Brain microvascular endothelial cell (primary cell): Measurements from ENCODE around the gene SRGAP3.
A peak's percentile ranks its signal among the peaks of the same experiment; 100 is the strongest.
"Not testable (repeated sequence)": the region's sequence is repeated elsewhere in the genome, so short reads cannot be mapped to it uniquely, and the experiment has no call there.

Experiments
- DNase-seq: peaks from one replicate; pipeline ENCODE4 v3.0.0-alpha.2; 2020
- H3K27ac ChIP-seq: fragments of 250-450 bp; sonication (Bioruptor Pico); 2 replicates; pipeline ENCODE4 v1.5.1; 2020; ENCODE audit warnings: mild to moderate bottlenecking, moderate library complexity
- H3K27me3 ChIP-seq: fragments of 250-450 bp; sonication (Bioruptor Pico); replicated peaks from 2 replicates; pipeline ENCODE4 v1.5.1; 2020; ENCODE audit warnings: mild to moderate bottlenecking
- H3K36me3 ChIP-seq: fragments of 250-450 bp; sonication (Bioruptor Pico); replicated peaks from 2 replicates; pipeline ENCODE4 v1.5.1; 2020; ENCODE audit warnings: mild to moderate bottlenecking
- H3K4me3 ChIP-seq: 2 replicates; pipeline ENCODE4 v1.5.1; 2011; ENCODE audit warnings: low read depth, mild to moderate bottlenecking, control low read depth, low read length, moderate library complexity
- in situ Hi-C: cut with HindIII; loops from 2 replicates; pipeline ENCODE4 v1.10.0; 2017; ENCODE audit warnings: low sequenced_read_pairs, low pct_ligation_motif_present
- TF ChIP-seq, protein P1 (sequence below): IDR thresholded peaks from 2 replicates; pipeline ENCODE4 v1.5.1; 2011; ENCODE audit warnings: low read depth, mild to moderate bottlenecking, moderate library complexity, low read length, control low read depth, inconsistent platforms; ENCODE audit errors: missing control alignments

The SRGAP3 gene

DNA sequence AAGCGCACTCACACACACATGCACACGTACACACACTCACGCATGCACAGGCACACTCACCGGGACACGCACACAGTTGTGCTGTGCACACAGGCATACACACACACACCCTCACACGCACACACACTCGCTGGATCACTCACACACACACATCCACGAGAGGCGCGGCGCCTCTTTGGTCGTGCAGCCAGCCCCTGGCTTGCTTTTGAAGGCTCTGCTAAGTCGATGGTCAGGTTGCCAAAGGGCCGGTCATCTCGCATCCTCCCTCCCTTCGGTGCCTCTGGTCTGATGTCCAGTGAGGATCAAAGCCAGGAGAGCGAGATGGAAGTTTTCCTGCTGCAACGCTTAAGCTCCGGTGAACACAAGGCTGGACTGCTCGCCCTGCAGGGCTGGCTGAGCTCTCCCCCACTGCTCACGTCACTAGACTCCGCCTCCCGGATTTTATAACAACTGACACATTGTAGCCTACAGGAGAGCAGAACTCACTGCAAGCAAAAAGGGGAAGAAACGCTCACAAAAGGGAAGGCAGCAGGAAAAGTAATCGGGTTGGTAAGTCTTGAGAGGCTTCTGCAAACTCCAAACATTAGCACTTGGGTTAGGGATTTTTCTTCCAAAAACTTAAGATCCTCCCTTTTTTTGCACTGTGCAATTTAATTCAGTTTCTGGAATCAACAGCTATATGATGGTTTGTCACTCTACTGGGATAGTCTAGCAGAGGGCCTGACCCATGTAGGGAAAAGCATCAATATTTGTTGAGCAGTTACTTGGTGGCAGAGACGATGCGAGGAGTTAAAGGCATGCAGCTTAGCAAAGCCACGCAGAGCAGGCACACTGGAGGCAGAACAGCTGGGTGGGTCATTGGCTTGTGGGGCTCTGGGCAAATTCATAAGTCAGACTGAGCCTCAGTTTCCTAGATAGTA is at the start of gene SRGAP3:
SRGAP3 (minus strand) TSS at position 374 of the 920 bp plus-strand sequence. CDS start 695 bp downstream, outside the sequence.
- TF ChIP-seq, protein P1, sequence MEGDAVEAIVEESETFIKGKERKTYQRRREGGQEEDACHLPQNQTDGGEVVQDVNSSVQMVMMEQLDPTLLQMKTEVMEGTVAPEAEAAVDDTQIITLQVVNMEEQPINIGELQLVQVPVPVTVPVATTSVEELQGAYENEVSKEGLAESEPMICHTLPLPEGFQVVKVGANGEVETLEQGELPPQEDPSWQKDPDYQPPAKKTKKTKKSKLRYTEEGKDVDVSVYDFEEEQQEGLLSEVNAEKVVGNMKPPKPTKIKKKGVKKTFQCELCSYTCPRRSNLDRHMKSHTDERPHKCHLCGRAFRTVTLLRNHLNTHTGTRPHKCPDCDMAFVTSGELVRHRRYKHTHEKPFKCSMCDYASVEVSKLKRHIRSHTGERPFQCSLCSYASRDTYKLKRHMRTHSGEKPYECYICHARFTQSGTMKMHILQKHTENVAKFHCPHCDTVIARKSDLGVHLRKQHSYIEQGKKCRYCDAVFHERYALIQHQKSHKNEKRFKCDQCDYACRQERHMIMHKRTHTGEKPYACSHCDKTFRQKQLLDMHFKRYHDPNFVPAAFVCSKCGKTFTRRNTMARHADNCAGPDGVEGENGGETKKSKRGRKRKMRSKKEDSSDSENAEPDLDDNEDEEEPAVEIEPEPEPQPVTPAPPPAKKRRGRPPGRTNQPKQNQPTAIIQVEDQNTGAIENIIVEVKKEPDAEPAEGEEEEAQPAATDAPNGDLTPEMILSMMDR, result peak; percentile 51
- in situ Hi-C loops, result no loop called here
- no peaks in the 10 kb centered on the region for H3K36me3 ChIP-seq
- H3K27me3 ChIP-seq, result peaks cover 7% of the 10 kb centered on the region
- DNase-seq, result peak; percentile 91
- peak within 1 kb of the TSS; percentile 60 for H3K4me3 ChIP-seq
- H3K27ac ChIP-seq, result no peak within 1 kb of the TSS

DNA sequence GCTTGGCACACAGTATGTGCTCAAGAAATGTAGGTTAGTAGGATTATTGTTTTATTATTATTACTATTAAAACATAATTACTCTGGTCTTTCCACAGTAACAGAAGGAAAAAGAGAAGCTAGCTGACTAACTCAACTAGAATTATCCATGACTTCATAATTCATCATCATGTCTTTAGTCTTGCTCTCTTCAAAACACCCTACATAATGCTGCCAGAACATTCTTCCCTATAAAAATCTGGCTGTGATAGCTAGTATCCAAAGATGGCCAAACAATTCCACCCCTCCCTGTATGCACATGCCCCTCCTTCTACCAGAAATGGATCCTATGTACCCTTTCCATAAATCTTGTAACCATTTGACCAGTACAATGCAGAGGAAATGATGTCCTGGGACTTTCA is 48.8 kb upstream of the SRGAP3 start:
- TF ChIP-seq, protein P1, result no peak
- H3K27ac ChIP-seq, result no peak overlapping the region
- peaks cover 4% of the 10 kb centered on the region for H3K27me3 ChIP-seq
- no peaks in the 10 kb centered on the region for H3K36me3 ChIP-seq
- in situ Hi-C loops, result no loop called here
- no peak overlapping the region for H3K4me3 ChIP-seq
- DNase-seq, result no peak

DNA sequence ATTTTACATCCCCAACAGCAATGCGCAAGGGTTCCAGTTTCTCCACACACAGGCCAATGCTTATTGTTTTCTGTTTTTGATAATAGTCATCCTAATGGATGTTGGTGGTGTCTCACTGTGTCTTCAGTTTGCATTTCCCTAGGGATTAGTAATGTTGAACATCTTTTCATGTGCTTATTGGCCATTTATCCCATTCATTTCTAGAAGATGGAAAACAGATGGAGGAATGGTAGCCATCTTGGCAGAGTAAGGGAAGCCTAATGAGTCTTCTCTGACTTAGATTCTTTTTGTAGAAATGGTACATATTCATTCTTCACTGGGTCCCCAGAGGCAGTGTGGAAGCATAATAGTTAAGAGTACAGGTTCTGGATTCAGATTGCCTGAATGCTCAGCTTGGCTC is 46.8 kb upstream of the SRGAP3 start:
- TF ChIP-seq, protein P1, result no peak
- H3K27ac ChIP-seq, result no peak overlapping the region
- in situ Hi-C loops, result no loop called here
- no peak for DNase-seq
- no peaks in the 10 kb centered on the region for H3K36me3 ChIP-seq
- H3K27me3 ChIP-seq, result no peaks in the 10 kb centered on the region
- no peak overlapping the region for H3K4me3 ChIP-seq

DNA sequence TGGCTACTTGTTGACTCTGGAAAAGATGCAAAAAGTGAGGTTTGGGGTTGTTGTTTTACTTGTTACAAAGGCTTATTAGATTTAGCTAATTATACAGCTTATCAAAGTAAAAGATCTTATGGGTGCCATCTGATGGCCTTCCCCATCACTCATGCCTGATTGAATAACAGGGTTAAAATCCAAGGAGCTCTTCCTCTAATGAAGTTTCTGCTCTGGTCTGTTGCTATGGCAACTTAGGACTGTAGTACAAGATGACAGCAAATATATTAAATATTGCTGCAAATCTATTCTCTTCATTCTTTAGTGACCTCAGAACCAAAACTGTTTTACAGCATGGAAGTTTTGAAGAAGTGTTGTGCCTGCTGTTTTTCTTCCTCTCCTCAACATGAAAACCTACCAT is 45.6 kb upstream of the SRGAP3 start:
- in situ Hi-C loops, result no loop called here
- TF ChIP-seq, protein P1, result no peak
- Histone ChIP-seq H3K27me3 (no peaks in the 10 kb centered on the region), H3K4me3 (no peak overlapping the region), H3K27ac (no peak overlapping the region), H3K36me3 (no peaks in the 10 kb centered on the region)
- DNase-seq, result no peak

DNA sequence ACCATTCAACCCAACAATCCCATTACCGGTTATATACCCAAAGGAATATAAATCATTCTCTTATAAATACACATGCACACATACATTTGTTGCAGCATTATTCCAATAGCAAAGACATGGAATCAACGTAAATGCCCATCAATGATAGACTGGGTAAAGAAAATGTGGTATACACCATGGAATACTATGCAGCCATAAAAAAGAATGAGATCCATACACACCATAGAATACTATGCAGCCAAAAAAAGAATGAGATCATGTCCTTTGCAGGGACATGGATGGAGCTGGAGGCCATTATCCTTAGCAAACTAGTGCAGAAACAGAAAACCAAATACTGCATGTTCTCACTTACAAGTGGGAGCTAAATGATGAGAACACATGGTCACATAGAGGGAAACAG is 44.5 kb upstream of the SRGAP3 start:
- H3K27me3 ChIP-seq, H3K27ac ChIP-seq, DNase-seq, H3K36me3 ChIP-seq, in situ Hi-C loops, H3K4me3 ChIP-seq: not testable (repeated sequence)

DNA sequence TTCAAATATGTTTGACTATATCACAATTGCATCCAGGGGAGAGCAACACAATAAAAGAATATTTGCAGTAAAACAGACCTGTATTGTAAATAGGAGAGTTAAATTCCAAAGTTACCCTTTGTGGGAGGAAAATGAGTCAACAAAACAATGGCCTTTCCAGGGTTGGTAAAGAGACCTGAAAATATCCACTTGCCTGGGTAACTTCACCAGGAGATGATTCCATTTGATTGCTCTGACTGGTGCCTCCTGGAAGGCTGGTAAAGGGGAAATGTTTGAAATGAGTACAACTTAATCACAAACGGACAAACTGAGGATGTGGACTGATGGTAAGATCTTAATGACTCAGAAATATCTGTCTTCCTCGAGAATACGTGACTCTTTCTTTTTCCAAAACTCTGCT is 43.6 kb upstream of the SRGAP3 start:
- DNase-seq, result no peak
- in situ Hi-C loops, result no loop called here
- no peak overlapping the region for H3K4me3 ChIP-seq
- H3K27me3 ChIP-seq, result no peaks in the 10 kb centered on the region
- H3K27ac ChIP-seq, result no peak overlapping the region
- no peaks in the 10 kb centered on the region for H3K36me3 ChIP-seq
- TF ChIP-seq, protein P1, result no peak
